Hepatocyte (in vitro differentiated cells): ENCODE measurements around the gene EGFL7. TPM values are rescaled to one million over a fixed set of nuclear protein-coding genes. Genes with fewer than 3 reads are reported as not detected.

ENCODE experiments used
- DNase-seq: peaks from one replicate; pipeline ENCODE4 v3.0.0-alpha.2; 2016; ENCODE audit warnings: low spot score
- H2AFZ ChIP-seq: fragments of 200-600 bp; sonication (generic); 2 replicates; pipeline ENCODE4 v1.6.0; 2016; ENCODE audit warnings: antibody characterized with exemption, mild to moderate bottlenecking
- H3K27ac ChIP-seq: fragments of 200-600 bp; sonication (generic); 2 replicates; pipeline ENCODE4 v1.5.1; 2016; ENCODE audit warnings: mild to moderate bottlenecking
- H3K27me3 ChIP-seq: fragments of 200-600 bp; sonication (generic); 2 replicates; pipeline ENCODE4 v1.6.1; 2016
- H3K36me3 ChIP-seq: fragments of 200-600 bp; sonication (generic); replicated peaks from 2 replicates; pipeline ENCODE4 v1.5.1; 2016; ENCODE audit warnings: low read depth; ENCODE audit not compliant: insufficient read depth
- H3K4me1 ChIP-seq: fragments of 200-600 bp; sonication (generic); 2 replicates; pipeline ENCODE4 v1.5.1; 2016; ENCODE audit warnings: mild to moderate bottlenecking, moderate library complexity; ENCODE audit not compliant: insufficient read depth
- H3K4me2 ChIP-seq: fragments of 200-600 bp; sonication (generic); 2 replicates; pipeline ENCODE4 v1.6.0; 2016
- H3K4me3 ChIP-seq: fragments of 200-600 bp; sonication (generic); 2 replicates; pipeline ENCODE4 v1.5.1; 2016; ENCODE audit warnings: mild to moderate bottlenecking
- H3K79me2 ChIP-seq: fragments of 200-600 bp; sonication (generic); 2 replicates; pipeline ENCODE4 v1.6.0; 2017; ENCODE audit warnings: mild to moderate bottlenecking
- H3K9me2 ChIP-seq: fragments of 200-600 bp; sonication (generic); replicated peaks from 2 replicates; pipeline ENCODE4 v1.6.0; 2017; ENCODE audit warnings: mild to moderate bottlenecking; ENCODE audit not compliant: insufficient read depth
- H3K9me3 ChIP-seq: fragments of 200-600 bp; sonication (generic); 2 replicates; pipeline ENCODE4 v1.5.1; 2016; ENCODE audit warnings: low read depth, mild to moderate bottlenecking
- H4K20me1 ChIP-seq: fragments of 200-600 bp; sonication (generic); 2 replicates; pipeline ENCODE4 v1.6.0; 2016; ENCODE audit warnings: mild to moderate bottlenecking; ENCODE audit not compliant: insufficient read depth, poor library complexity, severe bottlenecking
- CTCF ChIP-seq: fragments of 200-600 bp; sonication (generic); IDR thresholded peaks from 2 replicates; pipeline ENCODE4 v1.5.1; 2016; ENCODE audit warnings: antibody characterized with exemption, mild to moderate bottlenecking; ENCODE audit not compliant: poor library complexity
- EZH2 ChIP-seq: fragments of 200-600 bp; sonication (generic); IDR thresholded peaks from 2 replicates; pipeline ENCODE4 v1.6.1; 2016; ENCODE audit warnings: antibody characterized with exemption, mild to moderate bottlenecking, borderline replicate concordance
- EZH2phosphoT487 ChIP-seq: fragments of 200-600 bp; sonication (generic); IDR thresholded peaks from one replicate; pipeline ENCODE4 v1.6.1; 2018; ENCODE audit warnings: antibody characterized with exemption, mild to moderate bottlenecking, low read depth, moderate library complexity; ENCODE audit not compliant: unreplicated experiment, severe bottlenecking
- WGBS: methylation state at CpG from one replicate; pipeline ENCODE4 v1.1.6; 2016; ENCODE audit warnings: low lambda C conversion rate; ENCODE audit errors: missing lambda C conversion rate; 5-methylcytosine and 5-hydroxymethylcytosine counted together
- polyA plus RNA-seq: library from polyadenylated mRNA; unstranded; fragments of >200 nt; fragmentation: Nextera tagmentation; extraction: Ambion mirVana; gene quantifications from 2 replicates; pipeline ENCODE4 v1.2.1, GENCODE V29; 2016
- total RNA-seq: library from RNA; depleted of rRNA; stranded (reverse); fragments of >200 nt; gene quantifications from 2 replicates; pipeline ENCODE4 v1.2.3, GENCODE V29; 2014

The EGFL7 gene
- total and polyA plus RNA-seq, 2 experiments from 2014 or later: 50.0 to 82.5 TPM

GRCh38 chr9:136676920-136677686 is 14.4 kb downstream of the EGFL7 start:
- H3K27ac ChIP-seq: no peak overlapping the region
- H3K4me2 ChIP-seq: no peak overlapping the region
- DNase-seq: no peak
- WGBS: 93% methylated on average over 43 of the region's 46 CpGs
- no peaks in the 10 kb centered on the region for H3K9me3 ChIP-seq
- H3K27me3 ChIP-seq: no peaks in the 10 kb centered on the region
- no peak overlapping the region for H2AFZ ChIP-seq
- TF ChIP-seq CTCF (no peak), EZH2 (no peak), EZH2phosphoT487 (no peak)
- H3K79me2 ChIP-seq: peaks cover 42% of the 10 kb centered on the region
- peaks cover 15% of the 10 kb centered on the region for H4K20me1 ChIP-seq
- peaks cover 17% of the 10 kb centered on the region for H3K4me1 ChIP-seq
- H3K4me3 ChIP-seq: no peak overlapping the region
- no peaks in the 10 kb centered on the region for H3K36me3 ChIP-seq
- H3K9me2 ChIP-seq: no peaks in the 10 kb centered on the region

GRCh38 chr9:136678034-136678433 is 15.3 kb downstream of the EGFL7 start:
- peaks cover 14% of the 10 kb centered on the region for H3K4me1 ChIP-seq

GRCh38 chr9:136678624-136679023 is 15.9 kb downstream of the EGFL7 start:
- WGBS: 88% methylated on average over 6 of the region's 6 CpGs
- H3K4me2 ChIP-seq: no peak overlapping the region
- H3K4me1 ChIP-seq: peaks cover 14% of the 10 kb centered on the region
- peaks cover 25% of the 10 kb centered on the region for H4K20me1 ChIP-seq
- H3K9me3 ChIP-seq: no peaks in the 10 kb centered on the region
- H3K27me3 ChIP-seq: no peaks in the 10 kb centered on the region
- no peak overlapping the region for H3K27ac ChIP-seq
- no peak overlapping the region for H3K4me3 ChIP-seq
- no peak for DNase-seq
- H3K36me3 ChIP-seq: no peaks in the 10 kb centered on the region
- H2AFZ ChIP-seq: no peak overlapping the region
- peaks cover 57% of the 10 kb centered on the region for H3K79me2 ChIP-seq
- H3K9me2 ChIP-seq: no peaks in the 10 kb centered on the region
- TF ChIP-seq EZH2 (no peak), EZH2phosphoT487 (no peak), CTCF (no peak)

More at GRCh38 chr9:136678034-136678433, 15.3 kb downstream of the EGFL7 start:
- WGBS: 96% methylated on average over 15 of the region's 15 CpGs
- H4K20me1 ChIP-seq: peaks cover 22% of the 10 kb centered on the region
- no peak for TF ChIP-seq CTCF
- TF ChIP-seq EZH2: no peak
- no peak for TF ChIP-seq EZH2phosphoT487
- no peak overlapping the region for H3K27ac ChIP-seq
- no peak overlapping the region for H3K4me2 ChIP-seq
- H3K27me3 ChIP-seq: no peaks in the 10 kb centered on the region
- no peak overlapping the region for H3K4me3 ChIP-seq
- no peaks in the 10 kb centered on the region for H3K36me3 ChIP-seq
- no peak overlapping the region for H2AFZ ChIP-seq
- H3K79me2 ChIP-seq: peaks cover 52% of the 10 kb centered on the region
- no peaks in the 10 kb centered on the region for H3K9me3 ChIP-seq
- no peak for DNase-seq
- no peaks in the 10 kb centered on the region for H3K9me2 ChIP-seq
